Astrocyte of the cerebellum (primary cell): ENCODE measurements around the gene PLCB2.

Experiments used
- DNase-seq: peaks from one replicate; pipeline ENCODE4 v3.0.0-alpha.2; 2011; ENCODE audit warnings: low read depth
- H3K4me3 ChIP-seq: 2 replicates; pipeline ENCODE4 v1.5.1; 2011; ENCODE audit warnings: mild to moderate bottlenecking, low read depth, low read length, moderate library complexity
- in situ Hi-C: cut with HindIII; loops from 2 replicates; pipeline ENCODE4 v1.10.0; 2017; ENCODE audit warnings: low sequenced_read_pairs
- TF ChIP-seq, protein P1 (sequence below): IDR thresholded peaks from 2 replicates; pipeline ENCODE4 v1.5.1; 2012; ENCODE audit warnings: low read length, low read depth, moderate library complexity, mild to moderate bottlenecking; ENCODE audit errors: missing control alignments

The PLCB2 gene

DNA sequence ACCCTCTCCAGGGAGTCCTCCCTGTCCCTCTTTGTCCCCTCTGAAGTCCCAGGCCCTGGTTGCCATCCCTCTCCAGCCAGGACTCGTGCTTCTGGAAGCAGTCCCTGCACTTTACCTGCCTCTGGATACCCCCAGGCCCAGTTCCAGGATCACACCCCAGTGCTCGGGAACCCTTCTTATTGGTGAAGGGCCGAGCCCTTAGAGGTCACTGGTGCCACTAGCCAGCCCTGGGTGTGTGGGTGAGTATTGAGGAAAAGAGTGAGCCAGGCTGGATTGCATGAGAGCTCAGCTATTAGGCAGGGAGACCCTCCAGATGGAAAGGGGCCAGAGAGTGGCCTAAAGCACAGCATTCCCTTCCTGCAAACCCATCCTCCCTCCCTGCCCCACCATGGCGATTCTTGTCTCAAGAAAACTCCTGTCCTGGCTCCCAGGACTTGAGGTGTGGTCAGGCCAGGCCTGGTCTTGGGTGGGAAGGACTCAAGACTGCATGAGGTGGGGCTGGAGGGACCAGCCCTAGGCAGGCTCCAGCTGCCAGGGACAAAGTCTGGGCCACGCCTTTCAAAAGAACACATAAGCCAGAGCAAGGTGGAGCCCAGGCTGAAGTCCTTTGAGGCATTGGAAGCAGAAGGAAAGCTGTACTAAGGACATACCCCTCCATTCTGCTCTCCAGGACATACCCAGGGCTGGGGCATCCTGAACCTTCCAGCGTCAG, 38.3 kb upstream of the PLCB2 start:
- no peak overlapping the region for H3K4me3 ChIP-seq
- TF ChIP-seq, protein P1, sequence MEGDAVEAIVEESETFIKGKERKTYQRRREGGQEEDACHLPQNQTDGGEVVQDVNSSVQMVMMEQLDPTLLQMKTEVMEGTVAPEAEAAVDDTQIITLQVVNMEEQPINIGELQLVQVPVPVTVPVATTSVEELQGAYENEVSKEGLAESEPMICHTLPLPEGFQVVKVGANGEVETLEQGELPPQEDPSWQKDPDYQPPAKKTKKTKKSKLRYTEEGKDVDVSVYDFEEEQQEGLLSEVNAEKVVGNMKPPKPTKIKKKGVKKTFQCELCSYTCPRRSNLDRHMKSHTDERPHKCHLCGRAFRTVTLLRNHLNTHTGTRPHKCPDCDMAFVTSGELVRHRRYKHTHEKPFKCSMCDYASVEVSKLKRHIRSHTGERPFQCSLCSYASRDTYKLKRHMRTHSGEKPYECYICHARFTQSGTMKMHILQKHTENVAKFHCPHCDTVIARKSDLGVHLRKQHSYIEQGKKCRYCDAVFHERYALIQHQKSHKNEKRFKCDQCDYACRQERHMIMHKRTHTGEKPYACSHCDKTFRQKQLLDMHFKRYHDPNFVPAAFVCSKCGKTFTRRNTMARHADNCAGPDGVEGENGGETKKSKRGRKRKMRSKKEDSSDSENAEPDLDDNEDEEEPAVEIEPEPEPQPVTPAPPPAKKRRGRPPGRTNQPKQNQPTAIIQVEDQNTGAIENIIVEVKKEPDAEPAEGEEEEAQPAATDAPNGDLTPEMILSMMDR: no peak
- DNase-seq: no peak
- in situ Hi-C loops: no loop called here

DNA sequence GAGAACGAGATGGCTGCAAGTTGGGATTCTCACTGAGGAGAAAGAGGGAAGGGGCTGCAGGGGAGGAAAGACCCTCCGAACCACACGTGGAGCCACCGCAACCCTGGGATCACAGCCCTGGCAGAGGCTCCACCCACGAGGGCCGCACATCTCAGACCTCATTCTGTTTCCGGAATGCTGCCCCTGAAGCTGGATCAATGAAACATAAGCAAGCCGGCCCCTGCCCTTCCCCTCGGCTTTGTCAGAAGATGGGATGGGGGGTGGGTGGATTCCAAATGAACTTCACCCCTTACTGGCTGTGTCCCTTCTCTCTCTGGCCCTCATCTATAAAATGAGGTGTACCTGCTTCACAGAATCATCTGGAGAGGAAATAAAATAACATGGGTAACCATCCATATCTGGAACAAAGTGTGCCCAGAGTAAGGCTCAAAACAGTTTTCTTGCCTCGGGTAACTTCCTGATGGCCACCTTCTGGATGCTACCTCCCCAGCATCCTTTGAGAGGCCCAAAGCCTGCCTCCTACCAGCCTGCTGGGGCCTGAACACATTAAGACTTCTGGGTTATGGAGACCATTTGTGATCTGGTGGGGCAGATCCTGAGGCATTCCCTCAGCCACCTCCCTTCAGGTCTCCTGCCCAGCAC, 37.6 kb upstream of the PLCB2 start:
- TF ChIP-seq, protein P1: no peak
- in situ Hi-C loops: no loop called here
- no peak overlapping the region for H3K4me3 ChIP-seq
- DNase-seq: no peak

DNA sequence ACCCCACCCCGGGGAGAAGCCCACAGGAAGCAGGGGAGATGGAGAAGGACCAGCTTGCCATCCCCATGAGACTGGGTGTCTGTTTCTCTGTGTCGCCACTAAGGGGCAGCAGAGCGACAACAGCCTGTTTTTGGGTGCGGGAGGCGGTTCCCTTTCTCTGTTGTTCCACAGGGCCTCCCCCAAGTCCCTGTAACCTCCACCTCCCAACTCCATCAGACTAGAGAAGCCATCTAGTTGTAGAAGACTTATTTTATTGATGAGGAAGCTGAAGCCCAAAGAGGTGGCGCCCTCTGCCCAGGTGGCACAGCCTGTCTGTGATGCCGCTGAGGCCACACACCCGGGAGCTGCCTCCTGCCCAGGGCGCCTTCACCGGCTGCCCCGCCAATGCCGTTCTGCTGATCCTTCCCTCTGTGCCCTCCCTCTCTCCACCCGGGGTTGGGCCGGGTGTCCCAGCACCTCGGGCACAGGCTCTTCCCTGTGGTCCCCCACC, 36.9 kb upstream of the PLCB2 start:
- TF ChIP-seq, protein P1: peak; percentile 80
- no peak overlapping the region for H3K4me3 ChIP-seq
- no peak for DNase-seq
- in situ Hi-C loops: no loop called here

DNA sequence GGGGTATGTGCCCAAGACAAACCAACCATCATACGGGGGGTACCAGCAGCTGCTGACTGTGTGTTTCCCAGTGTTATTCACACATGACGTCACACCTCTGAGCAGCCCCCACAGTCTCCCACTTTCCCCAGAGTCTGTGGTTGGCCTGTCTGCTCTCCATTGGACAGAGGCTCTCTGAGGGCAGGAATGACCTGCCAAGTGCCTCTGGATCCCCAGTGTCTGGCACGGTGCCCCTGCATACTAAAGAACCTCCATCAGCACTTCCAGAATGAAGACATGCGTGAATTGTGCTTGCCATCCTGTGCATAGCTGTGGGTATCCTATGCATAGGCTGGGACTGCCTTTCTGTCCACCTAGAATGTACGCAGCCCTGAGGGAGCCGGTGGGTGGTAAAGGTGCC, 36.5 kb upstream of the PLCB2 start:
- TF ChIP-seq, protein P1: no peak
- H3K4me3 ChIP-seq: no peak overlapping the region
- no peak for DNase-seq
- in situ Hi-C loops: no loop called here

DNA sequence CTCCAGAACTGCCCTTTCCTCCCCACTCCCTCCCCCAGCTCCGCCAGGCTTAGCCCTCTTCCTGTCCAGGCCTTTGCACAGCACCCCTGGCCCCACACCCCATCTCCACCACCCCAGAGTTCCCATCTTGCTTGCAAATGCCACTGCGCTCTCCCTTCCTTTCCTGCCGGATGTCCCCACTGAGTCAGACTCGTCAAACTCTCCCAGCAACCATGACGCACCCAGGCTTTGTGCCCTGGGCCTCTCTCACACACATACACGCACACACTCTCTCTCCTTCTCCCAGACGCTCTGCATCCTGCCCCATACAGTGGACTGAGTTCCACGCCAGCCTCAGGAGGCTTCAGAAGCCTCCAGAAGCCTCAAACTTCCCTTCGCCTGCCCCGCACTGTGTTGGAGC, 35.8 kb upstream of the PLCB2 start:
- no peak overlapping the region for H3K4me3 ChIP-seq
- TF ChIP-seq, protein P1: no peak
- DNase-seq: no peak
- in situ Hi-C loops: no loop called here

DNA sequence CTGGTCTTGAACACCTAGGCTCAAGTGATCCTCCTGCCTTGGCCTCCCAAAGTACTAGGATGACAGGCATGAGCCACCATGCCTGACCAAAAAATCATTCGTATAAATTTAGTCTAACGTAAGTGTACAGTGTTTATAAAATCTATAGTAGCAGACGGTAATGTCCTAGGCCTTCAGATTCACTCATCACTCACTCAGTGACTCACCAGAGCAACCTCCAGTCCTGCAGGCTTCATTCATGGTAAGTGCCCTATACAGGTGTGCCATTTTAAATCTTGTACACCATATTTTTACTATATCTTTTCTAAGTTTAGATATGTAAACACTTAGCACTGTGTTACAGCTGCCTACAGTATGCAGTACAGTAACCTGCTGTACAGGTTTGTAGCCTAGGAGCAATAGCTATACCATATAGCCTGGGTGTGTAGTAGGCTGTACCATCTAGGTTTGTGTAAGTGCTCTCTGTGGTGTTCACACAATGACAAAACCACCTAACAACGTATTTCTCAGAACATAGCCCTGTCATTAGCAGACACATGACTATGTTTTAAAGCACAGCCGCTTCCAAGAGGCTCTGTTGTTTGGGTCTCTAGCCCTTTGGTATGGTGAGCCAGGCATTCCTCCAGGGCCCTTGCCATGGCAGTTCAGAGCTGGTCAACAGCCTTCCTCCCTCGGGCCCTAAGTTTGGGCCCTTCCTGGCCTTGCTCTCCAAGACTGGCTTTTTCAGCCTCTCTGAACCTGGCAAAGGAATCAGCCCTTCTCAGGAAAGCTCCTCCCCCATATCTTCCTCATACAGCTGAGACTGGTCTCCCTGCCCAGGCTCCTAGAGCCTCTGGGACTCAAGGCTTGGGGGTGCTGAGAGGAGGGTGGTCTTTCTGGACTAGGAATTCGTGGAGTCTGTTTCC, 34.9 kb upstream of the PLCB2 start:
- TF ChIP-seq, protein P1: no peak
- in situ Hi-C loops: no loop called here
- no peak for DNase-seq
- H3K4me3 ChIP-seq: no peak overlapping the region
